Natural killer cell (primary cell): Measurements from ENCODE around the gene OXER1. TPM values are rescaled to one million over a fixed set of nuclear protein-coding genes. Genes with fewer than 3 reads are reported as not detected.

ENCODE experiments used
- ATAC-seq, 3 donors: fragments of 150-1000 bp in 2 of 3; fragments of 200-7000 bp in 1 of 3; cut with Tn5 transposase; 1 replicate in 1 of 3; 2 replicates in 2 of 3; pipeline ENCODE4 v1.10.0; 2021; ENCODE audit warnings: mild to moderate bottlenecking in 2 of 3, moderate library complexity in 2 of 3
- DNase-seq, 2 donors: peaks; one replicate each; pipeline versions ENCODE4 v3.0.0 to v3.0.0-alpha.2; 2013 to 2021; ENCODE audit warnings: mixed read lengths in 1 of 2
- H3K27ac ChIP-seq: one replicate; pipeline ENCODE4 v1.5.1; 2013; ENCODE audit warnings: mild to moderate bottlenecking, low read length
- H3K27me3 ChIP-seq: one replicate; pipeline ENCODE4 v1.6.1; 2013; ENCODE audit warnings: low read length; ENCODE audit not compliant: control insufficient read depth, insufficient read depth
- H3K36me3 ChIP-seq: one replicate; pipeline ENCODE4 v1.6.1; 2013; ENCODE audit warnings: low read length; ENCODE audit not compliant: control insufficient read depth, insufficient read depth
- H3K4me1 ChIP-seq: one replicate; pipeline ENCODE4 v1.6.1; 2013; ENCODE audit warnings: low read length; ENCODE audit not compliant: control insufficient read depth, insufficient read depth
- H3K4me3 ChIP-seq: one replicate; pipeline ENCODE4 v1.5.1; 2013; ENCODE audit warnings: low read length
- H3K9me3 ChIP-seq: one replicate; pipeline ENCODE4 v1.6.1; 2013; ENCODE audit warnings: low read length; ENCODE audit not compliant: control insufficient read depth, insufficient read depth
- H3K27ac Mint-ChIP-seq, 2 donors: one replicate each; pipeline ENCODE4 v1.8.0; 2022; ENCODE audit warnings: mild to moderate bottlenecking in 2 of 2, mixed read lengths in 2 of 2, moderate library complexity in 1 of 2
- H3K27me3 Mint-ChIP-seq, 2 donors: one replicate each; pipeline ENCODE4 v1.8.0; 2022; ENCODE audit warnings: low read depth in 2 of 2, mixed read lengths in 2 of 2
- H3K36me3 Mint-ChIP-seq: one replicate; pipeline ENCODE4 v1.8.0; 2022; ENCODE audit warnings: mixed read lengths
- H3K4me1 Mint-ChIP-seq, 2 donors: one replicate each; pipeline ENCODE4 v1.8.0; 2022; ENCODE audit warnings: mixed read lengths in 2 of 2
- H3K4me3 Mint-ChIP-seq: one replicate; pipeline ENCODE4 v1.8.0; 2022; ENCODE audit warnings: mild to moderate bottlenecking, moderate library complexity, mixed read lengths
- H3K9me3 Mint-ChIP-seq, 2 donors: one replicate each; pipeline ENCODE4 v1.8.0; 2022; ENCODE audit warnings: mixed read lengths in 2 of 2
- CTCF ChIP-seq: fragments of 200-600 bp; IDR thresholded peaks from one replicate; pipeline ENCODE4 v1.8.0; 2022; ENCODE audit warnings: antibody characterized with exemption
- WGBS: methylation state at CpG from one replicate; pipeline ENCODE4 v1.1.7; 2013; ENCODE audit warnings: missing lambda C conversion rate; ENCODE audit not compliant: insufficient coverage; 5-methylcytosine and 5-hydroxymethylcytosine counted together
- intact Hi-C: fragments of 100-400 bp; cut with micrococcal nuclease; formaldehyde crosslinking; loops from one replicate; pipeline ENCODE4 v1.14.2; 2022
- total RNA-seq, 4 donors: library from RNA; stranded (reverse); fragments of 120-200 nt in 1 of 4; gene quantifications; one replicate each; pipeline versions ENCODE4 v1.2.3 to v1.2.4, GENCODE V29; 2013 to 2022

OXER1 gene
- total RNA-seq, 3 donors from 2014 or later (not counting 1 experiment from before 2014, with no cell fraction given) = 0.19 to 2.7 (median 0.41) TPM

- Histone ChIP-seq H3K27me3 (no peaks in the 10 kb centered on the region), H3K36me3 (peaks cover 2% of the 10 kb centered on the region), H3K27ac (no peak overlapping the region), H3K9me3 (no peaks in the 10 kb centered on the region), H3K4me1 (no peaks in the 10 kb centered on the region), H3K4me3 (no peak overlapping the region)
- no peaks in the 10 kb centered on the region for H3K27me3 Mint-ChIP-seq
- peaks cover 6% of the 10 kb centered on the region for H3K36me3 Mint-ChIP-seq
- no peak for TF ChIP-seq CTCF
- intact Hi-C loops = no loop called here
- H3K4me3 Mint-ChIP-seq = no peak overlapping the region
- no peaks in the 10 kb centered on the region for H3K4me1 Mint-ChIP-seq
- no peaks in the 10 kb centered on the region for H3K9me3 Mint-ChIP-seq
- no peak overlapping the region for H3K27ac Mint-ChIP-seq
- WGBS = 94% methylated on average over 2 of the region's 2 CpGs
- DNase-seq = no peak
- ATAC-seq = no peak
These were observed 20.9 kb downstream of the OXER1 start for GRCh38 chr2:42742740-42743658.

GRCh38 chr2:42741140-42741539 is 22.8 kb downstream of the OXER1 start:
- TF ChIP-seq CTCF = no peak
- Histone ChIP-seq H3K27me3 (no peaks in the 10 kb centered on the region), H3K4me1 (no peaks in the 10 kb centered on the region), H3K36me3 (no peaks in the 10 kb centered on the region), H3K4me3 (no peak overlapping the region), H3K9me3 (no peaks in the 10 kb centered on the region), H3K27ac (no peak overlapping the region)
- H3K27ac Mint-ChIP-seq = no peak overlapping the region
- peaks cover 6% of the 10 kb centered on the region for H3K36me3 Mint-ChIP-seq
- WGBS = 97% methylated on average over 3 of the region's 3 CpGs
- no peaks in the 10 kb centered on the region for H3K27me3 Mint-ChIP-seq
- H3K4me1 Mint-ChIP-seq = no peaks in the 10 kb centered on the region
- intact Hi-C loops = no loop called here
- no peak for ATAC-seq
- no peak overlapping the region for H3K4me3 Mint-ChIP-seq
- DNase-seq = no peak
- H3K9me3 Mint-ChIP-seq = no peaks in the 10 kb centered on the region

DNA sequence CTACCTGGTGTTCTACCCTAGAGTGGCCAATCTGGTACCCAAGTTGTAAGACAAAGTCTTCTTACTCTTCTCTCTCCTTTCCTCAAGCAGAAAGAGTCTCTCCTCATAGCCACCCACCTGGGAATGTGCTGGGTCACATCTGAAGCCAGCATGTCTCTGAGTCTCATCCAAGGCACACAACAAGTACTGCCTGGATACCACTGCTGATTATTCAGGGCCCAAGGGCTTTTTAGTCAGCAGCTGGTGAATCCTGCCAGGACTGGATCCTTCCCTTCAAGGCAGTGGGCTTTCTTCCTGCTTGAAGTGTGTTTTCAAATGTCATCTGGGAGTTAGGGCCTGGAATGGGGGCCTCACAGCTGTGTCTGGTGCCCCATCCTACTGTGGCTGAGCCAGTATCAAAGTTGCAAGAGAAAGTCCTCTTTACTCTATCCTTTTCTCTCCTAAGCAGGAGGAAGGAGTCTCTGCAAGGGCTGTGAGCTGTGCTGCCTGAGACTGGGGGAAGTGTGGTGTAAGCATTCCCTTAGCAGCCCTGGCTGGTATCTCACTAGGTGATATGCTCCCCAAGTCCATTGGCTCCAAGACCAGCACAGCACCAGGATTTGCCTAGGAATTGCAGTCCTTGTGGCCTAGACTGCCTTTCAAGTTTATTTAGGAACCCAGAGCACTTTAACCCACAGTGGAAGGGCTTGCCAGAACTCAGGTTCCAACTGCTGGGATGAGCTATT is 27.2 kb downstream of the OXER1 start:
- H3K9me3 Mint-ChIP-seq = peaks cover 4 to 17% of the 10 kb centered on the region in 2 donors
- H3K27me3 ChIP-seq = no peaks in the 10 kb centered on the region
- H3K27me3 Mint-ChIP-seq = no peaks in the 10 kb centered on the region
- no peaks in the 10 kb centered on the region for H3K4me1 ChIP-seq
- peaks cover 23% of the 10 kb centered on the region for H3K36me3 Mint-ChIP-seq
- no peak for ATAC-seq
- no peak overlapping the region for H3K4me3 ChIP-seq
- peaks cover 1% of the 10 kb centered on the region for H3K36me3 ChIP-seq
- no peaks in the 10 kb centered on the region for H3K9me3 ChIP-seq
- H3K27ac ChIP-seq = no peak overlapping the region
- no peak for TF ChIP-seq CTCF
- H3K27ac Mint-ChIP-seq = no peak overlapping the region
- intact Hi-C loops = no loop called here
- no peak overlapping the region for H3K4me3 Mint-ChIP-seq
- peaks cover 0 to 6% of the 10 kb centered on the region in 2 donors for H3K4me1 Mint-ChIP-seq
- no peak for DNase-seq
